ENCODE data around the gene CFAP65. TPM values are rescaled to one million over a fixed set of nuclear protein-coding genes. Genes with fewer than 3 reads are reported as not detected.

CFAP65 gene
- total and polyA plus RNA-seq, 8 donors, result 0.06 to 0.38 (median 0.13) TPM

DNA sequence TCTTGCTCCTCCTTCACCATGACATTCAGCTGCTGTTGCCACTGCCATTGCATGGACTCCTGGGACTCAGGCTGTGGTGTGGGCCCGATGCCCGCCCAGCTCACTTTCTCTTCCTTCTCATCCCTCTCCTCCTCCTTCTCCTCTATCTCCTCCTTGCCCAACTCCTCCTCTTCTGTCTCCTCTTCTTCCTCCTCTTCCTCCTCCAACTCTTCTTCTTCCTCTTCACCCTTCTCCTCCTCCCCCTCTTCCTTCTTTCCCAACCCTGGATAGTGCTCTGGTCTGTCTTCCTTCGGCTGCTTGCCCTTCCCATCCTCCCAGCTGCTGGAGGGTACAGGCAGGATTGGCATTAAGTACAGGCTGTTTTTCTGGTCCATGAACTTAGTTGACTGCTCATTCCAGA lies 37.3 kb downstream of the CFAP65 start:
- Histone ChIP-seq H3K4me1 (peaks cover 0 to 6% (median 0%) of the 10 kb centered on the region in 3 donors), H3K27me3 (no peaks in the 10 kb centered on the region), H3K27ac (no peak overlapping the region), H3K4me3 (no peak overlapping the region), H3K9me3 (no peaks in the 10 kb centered on the region), H3K36me3 (no peaks in the 10 kb centered on the region)
- intact Hi-C loops (cut with DNase I), result no loop called here
- FAIRE-seq (no peak), ATAC-seq (no peak), DNase-seq (no peak)
- TF ChIP-seq CTCF (IDR thresholded peaks at IDR 0.05), result no peak
- 86 to 98% methylated on average over 3 of the region's 3 CpGs for WGBS, 2 donors

DNA sequence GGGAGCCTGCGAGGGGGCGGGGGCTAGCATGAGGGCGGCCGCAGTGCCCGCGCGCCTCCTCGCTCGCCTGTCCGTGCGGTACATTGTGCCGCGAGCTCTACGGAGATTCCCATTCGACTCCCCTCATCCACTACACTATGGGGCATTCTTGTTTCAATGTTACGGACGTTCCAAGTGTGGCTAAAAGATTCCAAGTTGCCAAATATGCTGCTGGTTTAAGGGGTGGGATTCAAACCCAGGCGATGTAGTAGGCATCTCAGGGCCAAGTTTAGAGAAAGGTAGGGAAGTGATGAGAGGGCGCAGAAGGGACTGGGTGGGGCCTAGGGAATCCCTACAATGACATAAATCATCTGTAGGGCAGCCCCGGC lies 38.1 kb downstream of the CFAP65 start:
- Histone ChIP-seq H3K4me3 (peak overlapping the region in 3 of 4 donors; percentile 42 to 83 (median 57)), H3K27ac (peak overlapping the region in 1 of 4 donors; percentile 96), H3K27me3 (no peaks in the 10 kb centered on the region), H3K36me3 (no peaks in the 10 kb centered on the region), H3K4me1 (peaks cover 0 to 12% (median 7%) of the 10 kb centered on the region in 3 donors), H3K9me3 (no peaks in the 10 kb centered on the region)
- no peak for ATAC-seq
- intact Hi-C loops (cut with DNase I), result no loop called here
- peak; percentile 39 to 59 (median 44) for TF ChIP-seq CTCF (IDR thresholded peaks at IDR 0.05)
- no peak for DNase-seq
- WGBS, 2 donors, result 7 to 11% methylated on average over 20 of the region's 20 CpGs
- no peak for FAIRE-seq

DNA sequence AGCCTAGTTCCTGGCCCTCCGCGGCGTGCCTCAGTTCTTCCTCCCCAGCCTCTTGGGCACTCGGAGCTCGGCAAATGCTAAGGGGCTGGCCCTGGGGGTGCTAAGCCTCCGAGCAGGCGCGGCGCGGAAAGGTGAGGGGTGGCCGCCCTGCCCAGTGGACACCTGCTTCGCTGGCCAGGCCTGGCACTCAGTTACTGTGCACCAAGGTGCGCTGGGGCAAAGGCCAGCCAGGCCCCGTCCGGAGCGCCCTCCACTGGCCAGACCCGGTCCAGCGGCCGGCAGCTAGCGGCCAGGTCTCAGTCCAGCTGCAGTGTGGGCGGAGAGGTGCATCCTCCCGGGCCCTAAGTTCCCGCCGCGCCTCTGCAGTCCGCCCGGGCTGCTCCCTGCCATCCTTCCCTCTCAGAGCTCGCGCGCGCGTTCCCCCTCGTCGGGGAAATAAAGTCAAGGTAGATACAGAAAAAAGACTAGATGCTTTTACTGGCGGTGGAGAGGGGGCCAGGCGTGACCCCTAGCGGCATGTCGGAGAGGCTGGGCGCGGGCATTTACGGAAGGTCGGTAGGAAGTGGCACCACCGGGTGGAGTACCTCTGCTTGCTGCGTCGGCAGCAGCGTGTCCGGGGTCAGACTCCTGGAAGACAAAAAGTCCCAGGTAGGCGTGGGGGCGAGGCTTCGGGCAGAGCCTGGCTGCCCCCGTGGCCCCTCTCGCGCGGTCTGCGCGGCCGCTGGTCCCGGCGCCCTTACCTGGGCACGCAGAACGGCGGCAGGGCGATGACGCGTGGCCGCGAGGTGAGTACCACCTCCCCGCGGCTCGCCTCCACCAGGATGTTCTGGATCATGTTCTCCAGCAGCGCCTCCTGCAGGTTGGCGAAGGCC lies 38.7 kb downstream of the CFAP65 start:
- no peaks in the 10 kb centered on the region for H3K27me3 ChIP-seq
- FAIRE-seq (no peak), DNase-seq (peak; percentile 85 to 95 (median 92)), ATAC-seq (peak; percentile 63 to 80 (median 71))
- WGBS, 2 donors, result 0 to 1% methylated on average over 66 to 72 of the region's 72 CpGs
- peak overlapping the region; percentile 82 to 96 (median 92) for H3K27ac ChIP-seq
- no peaks in the 10 kb centered on the region for H3K36me3 ChIP-seq
- peak; percentile 52 to 59 (median 55) for TF ChIP-seq CTCF (IDR thresholded peaks at IDR 0.05)
- peaks cover 0 to 15% (median 7%) of the 10 kb centered on the region in 3 donors for H3K4me1 ChIP-seq
- no peaks in the 10 kb centered on the region for H3K9me3 ChIP-seq
- peak overlapping the region; percentile 42 to 83 (median 50) for H3K4me3 ChIP-seq
- intact Hi-C loops (cut with DNase I), result no loop called here

- peak; percentile 68 to 84 (median 78) for ATAC-seq
- no peak for FAIRE-seq
- DNase-seq, result peak; percentile 97 to 99 (median 99)
- Histone ChIP-seq H3K9me3 (no peaks in the 10 kb centered on the region), H3K27ac (peak overlapping the region; percentile 92 to 97 (median 96)), H3K4me1 (peaks cover 3 to 21% (median 7%) of the 10 kb centered on the region in 3 donors), H3K36me3 (no peaks in the 10 kb centered on the region), H3K27me3 (no peaks in the 10 kb centered on the region), H3K4me3 (peak overlapping the region; percentile 46 to 83 (median 59))
- no peak for TF ChIP-seq CTCF (IDR thresholded peaks at IDR 0.05)
- intact Hi-C loops (cut with DNase I), result no loop called here
- WGBS, 2 donors, result 1% methylated on average over 66 to 70 of the region's 70 CpGs
These were observed 39.5 kb downstream of the CFAP65 start for GRCh38 chr2:219001577-219002394.

Data from pancreas (tissue), 10 donors.